KG1 (cell line): ENCODE measurements around the gene CEACAM8.
A peak's percentile ranks its signal among the peaks of the same experiment; 100 is the strongest.
"Not testable (repeated sequence)": the region's sequence is repeated elsewhere in the genome, so short reads cannot be mapped to it uniquely, and the experiment has no call there.

Source experiments
- DNase-seq: peaks from one replicate; lab custom pipeline; 2025; lab: John Stamatoyannopoulos, UW

CEACAM8 gene

GRCh38 chr19:42594617-42595489 lies at the start of gene CEACAM8:
CEACAM8 (minus strand) TSS chr19:42594924; CDS start chr19:42594828, 96 bp downstream.
- DNase-seq, result no peak

- not testable (repeated sequence) for DNase-seq
Observed at GRCh38 chr19:42639324-42640092, 44.8 kb upstream of the CEACAM8 start.

GRCh38 chr19:42635233-42635539 lies 40.5 kb upstream of the CEACAM8 start:
- DNase-seq, result no peak

GRCh38 chr19:42634409-42635232 lies 39.9 kb upstream of the CEACAM8 start:
- peak; percentile 0 for DNase-seq

- DNase-seq, result no peak
Observed at GRCh38 chr19:42629191-42629590, 34.5 kb upstream of the CEACAM8 start.

- DNase-seq, result no peak
Observed at GRCh38 chr19:42628411-42629140, 33.9 kb upstream of the CEACAM8 start.

- no peak for DNase-seq
Observed at GRCh38 chr19:42627916-42628315, 33.2 kb upstream of the CEACAM8 start.

- DNase-seq, result no peak
Observed at GRCh38 chr19:42626181-42626580, 31.5 kb upstream of the CEACAM8 start.

GRCh38 chr19:42619271-42619670 lies 24.5 kb upstream of the CEACAM8 start:
- DNase-seq, result no peak

GRCh38 chr19:42613666-42614065 lies 18.9 kb upstream of the CEACAM8 start:
- DNase-seq, result no peak

GRCh38 chr19:42610401-42610915 lies 15.7 kb upstream of the CEACAM8 start:
- DNase-seq, result not testable (repeated sequence)

GRCh38 chr19:42606660-42607351 lies 12.1 kb upstream of the CEACAM8 start:
- no peak for DNase-seq

GRCh38 chr19:42601811-42602443 lies 7.2 kb upstream of the CEACAM8 start:
- DNase-seq, result no peak

GRCh38 chr19:42596391-42597072 lies 1.8 kb upstream of the CEACAM8 start:
- no peak for DNase-seq

- no peak for DNase-seq
Observed at GRCh38 chr19:42595550-42596172, 937 bp upstream of the CEACAM8 start.

GRCh38 chr19:42589792-42590191 lies 4.9 kb downstream of the CEACAM8 start:
- DNase-seq, result no peak

- DNase-seq, result no peak
Observed at GRCh38 chr19:42584466-42584865, 10.3 kb downstream of the CEACAM8 start.

- DNase-seq, result no peak
Observed at GRCh38 chr19:42577016-42577415, 17.7 kb downstream of the CEACAM8 start.

GRCh38 chr19:42576241-42576640 lies 18.5 kb downstream of the CEACAM8 start:
- no peak for DNase-seq
